IMR-90 (cell line): Measurements from ENCODE around the gene TRIM38.

Source experiments
- BHLHE40 ChIP-seq: fragments of 150-350 bp; IDR thresholded peaks from 2 replicates; pipeline ENCODE4 v1.6.1; 2016; ENCODE audit warnings: mild to moderate bottlenecking, low read depth, low read length
- CEBPB ChIP-seq: IDR thresholded peaks from 2 replicates; pipeline ENCODE4 v1.6.1; 2012; ENCODE audit warnings: low read depth, low read length, improper control_type of control experiment
- CTCF ChIP-seq: conservative IDR thresholded peaks from 2 replicates; pipeline ENCODE4 v1.5.1; 2012; ENCODE audit warnings: mild to moderate bottlenecking, low read depth, low read length, improper control_type of control experiment
- FOS ChIP-seq: fragments of 150-350 bp; IDR thresholded peaks from 2 replicates; pipeline ENCODE4 v1.6.1; 2016; ENCODE audit warnings: low read depth, low read length
- MAFK ChIP-seq: IDR thresholded peaks from 2 replicates; pipeline ENCODE4 v1.6.1; 2012; ENCODE audit warnings: low read depth, low read length, improper control_type of control experiment
- MAZ ChIP-seq: IDR thresholded peaks from 2 replicates; pipeline ENCODE4 v1.6.1; 2012; ENCODE audit warnings: low read depth, mild to moderate bottlenecking, low read length, improper control_type of control experiment, moderate library complexity, borderline replicate concordance
- MXI1 ChIP-seq: IDR thresholded peaks from 2 replicates; pipeline ENCODE4 v1.6.1; 2012; ENCODE audit warnings: low read depth, mild to moderate bottlenecking, low read length, moderate library complexity, borderline replicate concordance
- NFE2L2 ChIP-seq: fragments of 150-350 bp; IDR thresholded peaks from 2 replicates; pipeline ENCODE4 v1.6.1; 2016; ENCODE audit warnings: low read depth, mild to moderate bottlenecking, low read length
- POLR2A ChIP-seq: IDR thresholded peaks from 2 replicates; pipeline ENCODE4 v1.6.1; 2012; ENCODE audit warnings: mild to moderate bottlenecking, low read depth, low read length
- RAD21 ChIP-seq: IDR thresholded peaks from 2 replicates; pipeline ENCODE4 v1.6.1; 2012; ENCODE audit warnings: low read length, improper control_type of control experiment
- RCOR1 ChIP-seq: IDR thresholded peaks from 2 replicates; pipeline ENCODE4 v1.6.1; 2012; ENCODE audit warnings: mild to moderate bottlenecking, low read length, improper control_type of control experiment; ENCODE audit not compliant: insufficient replicate concordance
- RFX5 ChIP-seq: IDR thresholded peaks from 2 replicates; pipeline ENCODE4 v1.8.0; 2012; ENCODE audit warnings: low read depth, mild to moderate bottlenecking, low read length, moderate library complexity
- SMC3 ChIP-seq: fragments of 150-350 bp; IDR thresholded peaks from 2 replicates; pipeline ENCODE4 v1.6.1; 2016; ENCODE audit warnings: low read depth, mild to moderate bottlenecking, antibody characterized with exemption, low read length, moderate library complexity
- USF2 ChIP-seq: fragments of 150-350 bp; IDR thresholded peaks from 2 replicates; pipeline ENCODE4 v1.6.1; 2017; ENCODE audit warnings: mild to moderate bottlenecking, antibody characterized with exemption, low read length, low read depth

- no peak for TF ChIP-seq CTCF
- no peak for TF ChIP-seq POLR2A
- no peak for TF ChIP-seq RAD21
- no peak for TF ChIP-seq SMC3
- TF ChIP-seq RFX5, result no peak
- TF ChIP-seq NFE2L2, result no peak
- no peak for TF ChIP-seq USF2
- no peak for TF ChIP-seq MXI1
- TF ChIP-seq MAZ, result no peak
- no peak for TF ChIP-seq BHLHE40
- no peak for TF ChIP-seq CEBPB
- TF ChIP-seq RCOR1, result no peak
- TF ChIP-seq MAFK, result no peak
- TF ChIP-seq FOS, result no peak
Measured at GRCh38 chr6:25919657-25920056, 42.9 kb upstream of the TRIM38 start.
